GM23338 (cell line): ENCODE results near the gene C17orf50. TPM values are rescaled to one million over a fixed set of nuclear protein-coding genes. Genes with fewer than 3 reads are reported as not detected.
A peak's percentile ranks its signal among the peaks of the same experiment; 100 is the strongest.

Source experiments
- ATAC-seq: fragments of 200-7000 bp; cut with Tn5 transposase; 3 replicates; pipeline ENCODE4 v1.9.1; 2020
- DNase-seq: peaks from one replicate; pipeline ENCODE4 v3.0.0-alpha.2; 2015; ENCODE audit warnings: low spot score
- H2AFZ ChIP-seq: fragments of 200-600 bp; sonication (generic); 2 replicates; pipeline ENCODE4 v1.8.0; 2016; ENCODE audit warnings: antibody characterized with exemption, mild to moderate bottlenecking, moderate library complexity
- H3F3A ChIP-seq: fragments of 200-600 bp; sonication (generic); replicated peaks from 2 replicates; pipeline ENCODE4 v1.8.0; 2017; ENCODE audit warnings: antibody characterized with exemption, mixed run types, low read depth
- H3K27ac ChIP-seq: fragments of 200-600 bp; sonication (generic); 2 replicates; pipeline ENCODE4 v1.6.1; 2016; ENCODE audit warnings: low read depth
- H3K27me3 ChIP-seq: fragments of 200-600 bp; sonication (generic); 2 replicates; pipeline ENCODE4 v1.8.0; 2016; ENCODE audit warnings: mild to moderate bottlenecking, mixed run types, moderate library complexity; ENCODE audit not compliant: insufficient read depth
- H3K36me3 ChIP-seq: fragments of 200-600 bp; sonication (generic); 2 replicates; pipeline ENCODE4 v1.8.0; 2016; ENCODE audit warnings: mild to moderate bottlenecking; ENCODE audit not compliant: insufficient read depth
- H3K4me1 ChIP-seq: fragments of 200-600 bp; sonication (generic); 2 replicates; pipeline ENCODE4 v1.8.0; 2016; ENCODE audit warnings: mild to moderate bottlenecking, moderate library complexity; ENCODE audit not compliant: insufficient read depth
- H3K4me2 ChIP-seq: fragments of 200-600 bp; sonication (generic); 2 replicates; pipeline ENCODE4 v1.7.1; 2017; ENCODE audit warnings: mixed run types
- H3K4me3 ChIP-seq: fragments of 200-600 bp; sonication (generic); 2 replicates; pipeline ENCODE4 v1.6.1; 2016; ENCODE audit warnings: mixed run types
- H3K79me2 ChIP-seq: fragments of 200-600 bp; sonication (generic); replicated peaks from 2 replicates; pipeline ENCODE4 v1.8.0; 2017; ENCODE audit warnings: mild to moderate bottlenecking; ENCODE audit not compliant: insufficient read depth
- H3K9me2 ChIP-seq: fragments of 200-600 bp; sonication (generic); 2 replicates; pipeline ENCODE4 v1.8.0; 2017; ENCODE audit not compliant: insufficient read depth
- H4K20me1 ChIP-seq: fragments of 200-600 bp; sonication (generic); replicated peaks from 2 replicates; pipeline ENCODE4 v1.8.0; 2017; ENCODE audit warnings: mild to moderate bottlenecking; ENCODE audit not compliant: insufficient read depth
- H3K27ac Mint-ChIP-seq: 2 replicates; pipeline ENCODE4 v1.8.0; 2020; ENCODE audit warnings: inconsistent platforms, mild to moderate bottlenecking, moderate library complexity, mixed read lengths
- H3K27me3 Mint-ChIP-seq: 3 replicates; pipeline ENCODE4 v1.8.0; 2022; ENCODE audit warnings: low read depth, mild to moderate bottlenecking, moderate library complexity, mixed read lengths, inconsistent platforms; ENCODE audit not compliant: insufficient read depth, poor library complexity
- H3K36me3 Mint-ChIP-seq: 3 replicates; pipeline ENCODE4 v1.8.0; 2021; ENCODE audit warnings: low read depth, mild to moderate bottlenecking, inconsistent platforms, moderate library complexity, mixed read lengths
- H3K4me1 Mint-ChIP-seq: 3 replicates; pipeline ENCODE4 v1.8.0; 2020; ENCODE audit warnings: mild to moderate bottlenecking, inconsistent platforms, mixed read lengths
- H3K4me3 Mint-ChIP-seq: 3 replicates; pipeline ENCODE4 v1.8.0; 2021; ENCODE audit warnings: moderate library complexity, mild to moderate bottlenecking, inconsistent platforms, mixed read lengths
- H3K9me3 Mint-ChIP-seq: 3 replicates; pipeline ENCODE4 v1.8.0; 2020; ENCODE audit warnings: moderate library complexity, mild to moderate bottlenecking, inconsistent platforms, mixed read lengths
- CREB1 ChIP-seq: fragments of 250-450 bp; sonication (Bioruptor Pico); IDR thresholded peaks from 2 replicates; pipeline ENCODE4 v1.5.0; 2020; ENCODE audit warnings: low read depth, mild to moderate bottlenecking, moderate library complexity
- EZH2 ChIP-seq: fragments of 200-600 bp; sonication (generic); IDR thresholded peaks from one replicate; pipeline ENCODE4 v1.8.0; 2017; ENCODE audit warnings: antibody characterized with exemption, mild to moderate bottlenecking, low read depth; ENCODE audit not compliant: unreplicated experiment
- EZH2phosphoT487 ChIP-seq: fragments of 200-600 bp; sonication (generic); IDR thresholded peaks from one replicate; pipeline ENCODE4 v1.8.1; 2018; ENCODE audit warnings: antibody characterized with exemption; ENCODE audit not compliant: unreplicated experiment
- JUNB ChIP-seq: IDR thresholded peaks from one replicate; pipeline ENCODE4 v1.6.1; 2016; ENCODE audit warnings: antibody characterized with exemption; ENCODE audit not compliant: unreplicated experiment
- NANOG ChIP-seq: IDR thresholded peaks from 2 replicates; pipeline ENCODE4 v1.6.1; 2016; ENCODE audit warnings: antibody characterized with exemption, borderline replicate concordance
- POLR2AphosphoS5 ChIP-seq: IDR thresholded peaks from 2 replicates; pipeline ENCODE4 v1.6.1; 2016; ENCODE audit warnings: antibody characterized with exemption, low read depth
- STAT1 ChIP-seq: IDR thresholded peaks from one replicate; pipeline ENCODE4 v1.6.1; 2016; ENCODE audit warnings: antibody characterized with exemption; ENCODE audit not compliant: unreplicated experiment
- ZNF114 ChIP-seq: fragments of 250-450 bp; sonication (Bioruptor Pico); IDR thresholded peaks from 2 replicates; pipeline ENCODE4 v1.5.0; 2020; ENCODE audit warnings: mild to moderate bottlenecking, moderate library complexity
- ZNF331 ChIP-seq: fragments of 250-450 bp; sonication (Bioruptor Pico); IDR thresholded peaks from 2 replicates; pipeline ENCODE4 v1.5.0; 2020; ENCODE audit warnings: low read depth, mild to moderate bottlenecking, moderate library complexity
- polyA plus RNA-seq: library from polyadenylated mRNA; unstranded; fragments of >200 nt; fragmentation: Nextera tagmentation; extraction: Ambion mirVana; gene quantifications from 2 replicates; pipeline ENCODE4 v1.2.1, GENCODE V29; 2016
- total RNA-seq: library from RNA; depleted of rRNA; stranded (reverse); fragments of >200 nt; shearing (Covaris generic); gene quantifications from 2 replicates; pipeline ENCODE4 v1.2.3, GENCODE V29; 2014
- TF ChIP-seq, protein P1 (sequence below): IDR thresholded peaks from one replicate; pipeline ENCODE4 v1.6.1; 2018; ENCODE audit warnings: antibody characterized with exemption; ENCODE audit not compliant: unreplicated experiment
- TF ChIP-seq, protein P2 (sequence below): IDR thresholded peaks from 2 replicates; pipeline ENCODE4 v1.6.1; 2016; ENCODE audit warnings: antibody characterized with exemption
- TF ChIP-seq, protein P3 (sequence below), 2 experiments: fragments of 200-600 bp in 1 of 2; sonication (generic) in 1 of 2; conservative IDR thresholded peaks; 2 replicates each; pipeline versions ENCODE4 v1.5.1 to v1.6.1; 2016 to 2017; ENCODE audit warnings: antibody characterized with exemption in 2 of 2, low read depth in 2 of 2, mild to moderate bottlenecking in 2 of 2, moderate library complexity in 1 of 2
- TF ChIP-seq, protein P4 (sequence below): fragments of 250-450 bp; sonication (Bioruptor Pico); IDR thresholded peaks from 2 replicates; pipeline ENCODE4 v1.5.0; 2020; ENCODE audit warnings: mild to moderate bottlenecking, moderate library complexity

Gene C17orf50
- total and polyA plus RNA-seq, 2 experiments from 2014 or later = 0.74 to 1.6 TPM

DNA sequence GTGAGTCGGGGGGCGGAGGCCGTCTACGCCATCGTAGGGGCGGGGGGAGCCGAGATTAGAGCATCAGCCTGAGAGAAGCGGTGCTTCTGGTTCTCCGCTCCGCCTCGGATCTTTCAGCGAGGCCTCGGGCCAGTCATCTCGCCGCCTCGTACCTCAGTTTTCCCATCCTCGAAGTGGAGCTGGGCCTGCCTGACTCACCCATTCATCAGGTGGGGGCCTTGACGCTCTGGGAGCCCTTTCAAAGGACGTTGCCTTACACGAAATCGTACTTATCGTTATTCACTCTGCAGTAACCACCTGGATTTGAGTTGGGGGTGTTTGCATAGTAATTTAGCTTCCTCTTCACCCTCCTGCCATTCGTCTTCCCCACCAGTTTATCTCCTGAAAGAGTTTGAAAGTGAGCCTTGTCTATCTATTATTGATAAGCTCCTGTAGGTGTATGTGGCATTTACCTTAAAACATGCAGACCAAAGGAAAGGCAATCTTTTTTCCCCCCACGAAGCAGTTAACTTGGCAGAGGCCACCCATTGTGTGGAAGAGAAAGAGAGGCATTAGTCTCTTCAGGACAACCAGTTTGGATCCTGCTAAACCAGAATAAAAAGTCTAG lies 49.3 kb downstream of the C17orf50 start:
- H3K4me2 ChIP-seq = peak overlapping the region; percentile 92
- 0 out of 2 replicates have a peak overlapping the region, but pooled peaks have one; percentile 83 for H3K27ac ChIP-seq
- H3K4me1 Mint-ChIP-seq = peaks cover 27% of the 10 kb centered on the region
- peaks cover 21% of the 10 kb centered on the region for H3K4me1 ChIP-seq
- ATAC-seq (no peak), DNase-seq (no peak)
- peaks cover 9% of the 10 kb centered on the region for H3K27me3 Mint-ChIP-seq
- H4K20me1 ChIP-seq = peaks cover 38% of the 10 kb centered on the region
- peak overlapping the region; percentile 95 for H3K4me3 Mint-ChIP-seq
- H3F3A ChIP-seq = no peaks in the 10 kb centered on the region
- H3K79me2 ChIP-seq = peaks cover 56% of the 10 kb centered on the region
- no peaks in the 10 kb centered on the region for H3K9me2 ChIP-seq
- H3K36me3 ChIP-seq = no peaks in the 10 kb centered on the region
- H3K36me3 Mint-ChIP-seq = peaks cover 34% of the 10 kb centered on the region
- peak overlapping the region; percentile 100 for H3K27ac Mint-ChIP-seq
- no peaks in the 10 kb centered on the region for H3K27me3 ChIP-seq
- H3K4me3 ChIP-seq = peak overlapping the region; percentile 97
- TF ChIP-seq, protein P1, sequence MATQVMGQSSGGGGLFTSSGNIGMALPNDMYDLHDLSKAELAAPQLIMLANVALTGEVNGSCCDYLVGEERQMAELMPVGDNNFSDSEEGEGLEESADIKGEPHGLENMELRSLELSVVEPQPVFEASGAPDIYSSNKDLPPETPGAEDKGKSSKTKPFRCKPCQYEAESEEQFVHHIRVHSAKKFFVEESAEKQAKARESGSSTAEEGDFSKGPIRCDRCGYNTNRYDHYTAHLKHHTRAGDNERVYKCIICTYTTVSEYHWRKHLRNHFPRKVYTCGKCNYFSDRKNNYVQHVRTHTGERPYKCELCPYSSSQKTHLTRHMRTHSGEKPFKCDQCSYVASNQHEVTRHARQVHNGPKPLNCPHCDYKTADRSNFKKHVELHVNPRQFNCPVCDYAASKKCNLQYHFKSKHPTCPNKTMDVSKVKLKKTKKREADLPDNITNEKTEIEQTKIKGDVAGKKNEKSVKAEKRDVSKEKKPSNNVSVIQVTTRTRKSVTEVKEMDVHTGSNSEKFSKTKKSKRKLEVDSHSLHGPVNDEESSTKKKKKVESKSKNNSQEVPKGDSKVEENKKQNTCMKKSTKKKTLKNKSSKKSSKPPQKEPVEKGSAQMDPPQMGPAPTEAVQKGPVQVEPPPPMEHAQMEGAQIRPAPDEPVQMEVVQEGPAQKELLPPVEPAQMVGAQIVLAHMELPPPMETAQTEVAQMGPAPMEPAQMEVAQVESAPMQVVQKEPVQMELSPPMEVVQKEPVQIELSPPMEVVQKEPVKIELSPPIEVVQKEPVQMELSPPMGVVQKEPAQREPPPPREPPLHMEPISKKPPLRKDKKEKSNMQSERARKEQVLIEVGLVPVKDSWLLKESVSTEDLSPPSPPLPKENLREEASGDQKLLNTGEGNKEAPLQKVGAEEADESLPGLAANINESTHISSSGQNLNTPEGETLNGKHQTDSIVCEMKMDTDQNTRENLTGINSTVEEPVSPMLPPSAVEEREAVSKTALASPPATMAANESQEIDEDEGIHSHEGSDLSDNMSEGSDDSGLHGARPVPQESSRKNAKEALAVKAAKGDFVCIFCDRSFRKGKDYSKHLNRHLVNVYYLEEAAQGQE = no peak
- TF ChIP-seq, protein P2, sequence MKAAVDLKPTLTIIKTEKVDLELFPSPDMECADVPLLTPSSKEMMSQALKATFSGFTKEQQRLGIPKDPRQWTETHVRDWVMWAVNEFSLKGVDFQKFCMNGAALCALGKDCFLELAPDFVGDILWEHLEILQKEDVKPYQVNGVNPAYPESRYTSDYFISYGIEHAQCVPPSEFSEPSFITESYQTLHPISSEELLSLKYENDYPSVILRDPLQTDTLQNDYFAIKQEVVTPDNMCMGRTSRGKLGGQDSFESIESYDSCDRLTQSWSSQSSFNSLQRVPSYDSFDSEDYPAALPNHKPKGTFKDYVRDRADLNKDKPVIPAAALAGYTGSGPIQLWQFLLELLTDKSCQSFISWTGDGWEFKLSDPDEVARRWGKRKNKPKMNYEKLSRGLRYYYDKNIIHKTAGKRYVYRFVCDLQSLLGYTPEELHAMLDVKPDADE = no peak
- no peak for TF ChIP-seq ZNF114 (CRISPR knock-in tag)
- TF ChIP-seq, protein P3, sequence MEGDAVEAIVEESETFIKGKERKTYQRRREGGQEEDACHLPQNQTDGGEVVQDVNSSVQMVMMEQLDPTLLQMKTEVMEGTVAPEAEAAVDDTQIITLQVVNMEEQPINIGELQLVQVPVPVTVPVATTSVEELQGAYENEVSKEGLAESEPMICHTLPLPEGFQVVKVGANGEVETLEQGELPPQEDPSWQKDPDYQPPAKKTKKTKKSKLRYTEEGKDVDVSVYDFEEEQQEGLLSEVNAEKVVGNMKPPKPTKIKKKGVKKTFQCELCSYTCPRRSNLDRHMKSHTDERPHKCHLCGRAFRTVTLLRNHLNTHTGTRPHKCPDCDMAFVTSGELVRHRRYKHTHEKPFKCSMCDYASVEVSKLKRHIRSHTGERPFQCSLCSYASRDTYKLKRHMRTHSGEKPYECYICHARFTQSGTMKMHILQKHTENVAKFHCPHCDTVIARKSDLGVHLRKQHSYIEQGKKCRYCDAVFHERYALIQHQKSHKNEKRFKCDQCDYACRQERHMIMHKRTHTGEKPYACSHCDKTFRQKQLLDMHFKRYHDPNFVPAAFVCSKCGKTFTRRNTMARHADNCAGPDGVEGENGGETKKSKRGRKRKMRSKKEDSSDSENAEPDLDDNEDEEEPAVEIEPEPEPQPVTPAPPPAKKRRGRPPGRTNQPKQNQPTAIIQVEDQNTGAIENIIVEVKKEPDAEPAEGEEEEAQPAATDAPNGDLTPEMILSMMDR (conservative IDR thresholded peaks at IDR 0.05; ENCODE audit: low read depth in 2 of 2) = no peak
- TF ChIP-seq, protein P4, sequence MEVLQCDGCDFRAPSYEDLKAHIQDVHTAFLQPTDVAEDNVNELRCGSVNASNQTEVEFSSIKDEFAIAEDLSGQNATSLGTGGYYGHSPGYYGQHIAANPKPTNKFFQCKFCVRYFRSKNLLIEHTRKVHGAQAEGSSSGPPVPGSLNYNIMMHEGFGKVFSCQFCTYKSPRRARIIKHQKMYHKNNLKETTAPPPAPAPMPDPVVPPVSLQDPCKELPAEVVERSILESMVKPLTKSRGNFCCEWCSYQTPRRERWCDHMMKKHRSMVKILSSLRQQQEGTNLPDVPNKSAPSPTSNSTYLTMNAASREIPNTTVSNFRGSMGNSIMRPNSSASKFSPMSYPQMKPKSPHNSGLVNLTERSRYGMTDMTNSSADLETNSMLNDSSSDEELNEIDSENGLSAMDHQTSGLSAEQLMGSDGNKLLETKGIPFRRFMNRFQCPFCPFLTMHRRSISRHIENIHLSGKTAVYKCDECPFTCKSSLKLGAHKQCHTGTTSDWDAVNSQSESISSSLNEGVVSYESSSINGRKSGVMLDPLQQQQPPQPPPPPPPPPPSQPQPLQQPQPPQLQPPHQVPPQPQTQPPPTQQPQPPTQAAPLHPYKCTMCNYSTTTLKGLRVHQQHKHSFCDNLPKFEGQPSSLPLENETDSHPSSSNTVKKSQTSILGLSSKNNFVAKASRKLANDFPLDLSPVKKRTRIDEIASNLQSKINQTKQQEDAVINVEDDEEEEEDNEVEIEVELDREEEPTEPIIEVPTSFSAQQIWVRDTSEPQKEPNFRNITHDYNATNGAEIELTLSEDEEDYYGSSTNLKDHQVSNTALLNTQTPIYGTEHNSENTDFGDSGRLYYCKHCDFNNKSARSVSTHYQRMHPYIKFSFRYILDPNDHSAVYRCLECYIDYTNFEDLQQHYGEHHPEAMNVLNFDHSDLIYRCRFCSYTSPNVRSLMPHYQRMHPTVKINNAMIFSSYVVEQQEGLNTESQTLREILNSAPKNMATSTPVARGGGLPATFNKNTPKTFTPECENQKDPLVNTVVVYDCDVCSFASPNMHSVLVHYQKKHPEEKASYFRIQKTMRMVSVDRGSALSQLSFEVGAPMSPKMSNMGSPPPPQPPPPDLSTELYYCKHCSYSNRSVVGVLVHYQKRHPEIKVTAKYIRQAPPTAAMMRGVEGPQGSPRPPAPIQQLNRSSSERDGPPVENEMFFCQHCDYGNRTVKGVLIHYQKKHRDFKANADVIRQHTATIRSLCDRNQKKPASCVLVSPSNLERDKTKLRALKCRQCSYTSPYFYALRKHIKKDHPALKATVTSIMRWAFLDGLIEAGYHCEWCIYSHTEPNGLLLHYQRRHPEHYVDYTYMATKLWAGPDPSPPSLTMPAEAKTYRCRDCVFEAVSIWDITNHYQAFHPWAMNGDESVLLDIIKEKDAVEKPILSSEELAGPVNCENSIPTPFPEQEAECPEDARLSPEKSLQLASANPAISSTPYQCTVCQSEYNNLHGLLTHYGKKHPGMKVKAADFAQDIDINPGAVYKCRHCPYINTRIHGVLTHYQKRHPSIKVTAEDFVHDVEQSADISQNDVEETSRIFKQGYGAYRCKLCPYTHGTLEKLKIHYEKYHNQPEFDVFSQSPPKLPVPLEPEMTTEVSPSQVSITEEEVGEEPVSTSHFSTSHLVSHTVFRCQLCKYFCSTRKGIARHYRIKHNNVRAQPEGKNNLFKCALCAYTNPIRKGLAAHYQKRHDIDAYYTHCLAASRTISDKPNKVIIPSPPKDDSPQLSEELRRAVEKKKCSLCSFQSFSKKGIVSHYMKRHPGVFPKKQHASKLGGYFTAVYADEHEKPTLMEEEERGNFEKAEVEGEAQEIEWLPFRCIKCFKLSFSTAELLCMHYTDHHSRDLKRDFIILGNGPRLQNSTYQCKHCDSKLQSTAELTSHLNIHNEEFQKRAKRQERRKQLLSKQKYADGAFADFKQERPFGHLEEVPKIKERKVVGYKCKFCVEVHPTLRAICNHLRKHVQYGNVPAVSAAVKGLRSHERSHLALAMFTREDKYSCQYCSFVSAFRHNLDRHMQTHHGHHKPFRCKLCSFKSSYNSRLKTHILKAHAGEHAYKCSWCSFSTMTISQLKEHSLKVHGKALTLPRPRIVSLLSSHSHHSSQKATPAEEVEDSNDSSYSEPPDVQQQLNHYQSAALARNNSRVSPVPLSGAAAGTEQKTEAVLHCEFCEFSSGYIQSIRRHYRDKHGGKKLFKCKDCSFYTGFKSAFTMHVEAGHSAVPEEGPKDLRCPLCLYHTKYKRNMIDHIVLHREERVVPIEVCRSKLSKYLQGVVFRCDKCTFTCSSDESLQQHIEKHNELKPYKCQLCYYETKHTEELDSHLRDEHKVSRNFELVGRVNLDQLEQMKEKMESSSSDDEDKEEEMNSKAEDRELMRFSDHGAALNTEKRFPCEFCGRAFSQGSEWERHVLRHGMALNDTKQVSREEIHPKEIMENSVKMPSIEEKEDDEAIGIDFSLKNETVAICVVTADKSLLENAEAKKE = no peak
- TF ChIP-seq NANOG = no peak
- no peak for TF ChIP-seq EZH2
- no peak for TF ChIP-seq POLR2AphosphoS5
- TF ChIP-seq JUNB = no peak
- TF ChIP-seq STAT1 = no peak
- no peak for TF ChIP-seq EZH2phosphoT487
- TF ChIP-seq CREB1 (CRISPR knock-in tag) = no peak
- TF ChIP-seq ZNF331 (CRISPR knock-in tag) = no peak
- no peak overlapping the region for H2AFZ ChIP-seq
- no peaks in the 10 kb centered on the region; the same call in 2 of the 3 replicates for H3K9me3 Mint-ChIP-seq
